SK-N-SH (cell line): ENCODE results near the gene SENP8.

Experiments used
- CTCF ChIP-seq: fragments of 200-600 bp; sonication (generic); IDR thresholded peaks from 2 replicates; pipeline ENCODE4 v1.6.1; 2017; ENCODE audit warnings: antibody characterized with exemption, mild to moderate bottlenecking, moderate library complexity
- MAX ChIP-seq: IDR thresholded peaks from 2 replicates; pipeline ENCODE4 v1.4.0; 2012; ENCODE audit warnings: low read depth
- MXI1 ChIP-seq: IDR thresholded peaks from 2 replicates; pipeline ENCODE4 v1.6.1; 2012; ENCODE audit warnings: mild to moderate bottlenecking, low read depth, low read length, improper control_type of control experiment
- POLR2AphosphoS5 ChIP-seq: IDR thresholded peaks from 2 replicates; pipeline ENCODE4 v1.6.1; 2012; ENCODE audit warnings: low read depth, low read length
- RFX5 ChIP-seq: IDR thresholded peaks from 2 replicates; pipeline ENCODE4 v1.6.1; 2012; ENCODE audit warnings: mild to moderate bottlenecking, improper control_type of control experiment, low read length
- USF2 ChIP-seq: fragments of 150-350 bp; IDR thresholded peaks from 2 replicates; pipeline ENCODE4 v1.6.1; 2017; ENCODE audit warnings: antibody characterized with exemption, low read length, low read depth, borderline replicate concordance

GRCh38 chr15:72105111-72105510, 13.1 kb upstream of the SENP8 start:
- TF ChIP-seq CTCF (no peak), MAX (no peak), MXI1 (no peak), POLR2AphosphoS5 (no peak), USF2 (no peak), RFX5 (no peak)
